Ascending aorta (tissue), 2 donors: Measurements from ENCODE around the gene FAM240B. TPM values are rescaled to one million over a fixed set of nuclear protein-coding genes. Genes with fewer than 3 reads are reported as not detected.

Experiments used
- DNase-seq, 2 donors: peaks; one replicate each; pipeline ENCODE4 v3.0.0-alpha.2; 2019; ENCODE audit warnings: low spot score in 2 of 2
- H3K27ac ChIP-seq, 2 donors: fragments of 200-600 bp; sonication (generic); one replicate each; pipeline ENCODE4 v1.5.1; 2016 to 2017; ENCODE audit warnings: mild to moderate bottlenecking in 1 of 2
- H3K27me3 ChIP-seq: fragments of 200-600 bp; sonication (generic); one replicate; pipeline ENCODE4 v1.5.1; 2017
- H3K36me3 ChIP-seq, 2 donors: fragments of 200-600 bp; sonication (generic); one replicate each; pipeline ENCODE4 v1.5.1; 2016
- H3K4me1 ChIP-seq, 2 donors: fragments of 200-600 bp; sonication (generic); one replicate each; pipeline ENCODE4 v1.5.1; 2016 to 2017; ENCODE audit warnings: mild to moderate bottlenecking in 1 of 2
- H3K4me3 ChIP-seq, 2 donors: fragments of 200-600 bp; sonication (generic); one replicate each; pipeline ENCODE4 v1.5.1; 2016 to 2017; ENCODE audit warnings: mild to moderate bottlenecking in 1 of 2
- H3K9me3 ChIP-seq, 2 donors: fragments of 200-600 bp; sonication (generic); one replicate each; pipeline ENCODE4 v1.5.1; 2016
- intact Hi-C: fragments of 100-400 bp; cut with DNase I; formaldehyde crosslinking; loops from one replicate; pipeline ENCODE4 v1.15.1; 2023
- total RNA-seq: library from RNA; depleted of rRNA; stranded (reverse); fragments of >200 nt; gene quantifications from one replicate; pipeline ENCODE4 v1.1.0, GENCODE V29; 2016
- TF ChIP-seq, protein P1 (sequence below), 3 experiments: fragments of 200-600 bp in 2 of 3; fragments of 450-650 bp in 1 of 3; sonication (generic) in 2 of 3; IDR thresholded peaks; one replicate each; pipeline ENCODE4 v1.5.1; 2016 to 2019; ENCODE audit warnings: antibody characterized with exemption in 3 of 3, mild to moderate bottlenecking in 1 of 3, moderate library complexity in 1 of 3

FAM240B gene
- total RNA-seq, 1 donor from 2014 or later = not detected

DNA sequence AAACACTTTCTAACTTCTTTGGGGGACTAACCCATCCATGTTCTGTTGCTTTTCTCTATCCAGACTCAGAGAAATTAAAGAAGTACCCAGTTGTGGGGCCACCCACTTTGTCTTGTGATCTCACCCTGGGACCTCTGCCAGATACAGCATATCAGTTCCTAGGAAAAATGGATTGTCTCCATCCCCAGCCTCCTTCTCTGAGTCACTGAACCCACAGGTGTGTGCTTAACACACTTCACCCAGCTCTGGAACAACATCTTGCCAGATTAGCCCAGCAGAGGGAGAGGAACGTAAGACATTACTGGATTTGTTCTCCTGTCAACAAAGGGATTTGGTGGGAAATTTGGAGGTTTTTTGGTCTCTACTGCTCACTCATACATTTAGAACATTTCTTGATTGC is 19.2 kb downstream of the FAM240B start:
- intact Hi-C loops = no loop called here
- Histone ChIP-seq H3K36me3 (no peaks in the 10 kb centered on the region), H3K4me1 (no peaks in the 10 kb centered on the region), H3K9me3 (no peaks in the 10 kb centered on the region), H3K27ac (no peak overlapping the region), H3K27me3 (no peaks in the 10 kb centered on the region), H3K4me3 (no peak overlapping the region)
- no peak for DNase-seq
- TF ChIP-seq, protein P1, sequence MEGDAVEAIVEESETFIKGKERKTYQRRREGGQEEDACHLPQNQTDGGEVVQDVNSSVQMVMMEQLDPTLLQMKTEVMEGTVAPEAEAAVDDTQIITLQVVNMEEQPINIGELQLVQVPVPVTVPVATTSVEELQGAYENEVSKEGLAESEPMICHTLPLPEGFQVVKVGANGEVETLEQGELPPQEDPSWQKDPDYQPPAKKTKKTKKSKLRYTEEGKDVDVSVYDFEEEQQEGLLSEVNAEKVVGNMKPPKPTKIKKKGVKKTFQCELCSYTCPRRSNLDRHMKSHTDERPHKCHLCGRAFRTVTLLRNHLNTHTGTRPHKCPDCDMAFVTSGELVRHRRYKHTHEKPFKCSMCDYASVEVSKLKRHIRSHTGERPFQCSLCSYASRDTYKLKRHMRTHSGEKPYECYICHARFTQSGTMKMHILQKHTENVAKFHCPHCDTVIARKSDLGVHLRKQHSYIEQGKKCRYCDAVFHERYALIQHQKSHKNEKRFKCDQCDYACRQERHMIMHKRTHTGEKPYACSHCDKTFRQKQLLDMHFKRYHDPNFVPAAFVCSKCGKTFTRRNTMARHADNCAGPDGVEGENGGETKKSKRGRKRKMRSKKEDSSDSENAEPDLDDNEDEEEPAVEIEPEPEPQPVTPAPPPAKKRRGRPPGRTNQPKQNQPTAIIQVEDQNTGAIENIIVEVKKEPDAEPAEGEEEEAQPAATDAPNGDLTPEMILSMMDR (IDR thresholded peaks at IDR 0.05) = no peak

DNA sequence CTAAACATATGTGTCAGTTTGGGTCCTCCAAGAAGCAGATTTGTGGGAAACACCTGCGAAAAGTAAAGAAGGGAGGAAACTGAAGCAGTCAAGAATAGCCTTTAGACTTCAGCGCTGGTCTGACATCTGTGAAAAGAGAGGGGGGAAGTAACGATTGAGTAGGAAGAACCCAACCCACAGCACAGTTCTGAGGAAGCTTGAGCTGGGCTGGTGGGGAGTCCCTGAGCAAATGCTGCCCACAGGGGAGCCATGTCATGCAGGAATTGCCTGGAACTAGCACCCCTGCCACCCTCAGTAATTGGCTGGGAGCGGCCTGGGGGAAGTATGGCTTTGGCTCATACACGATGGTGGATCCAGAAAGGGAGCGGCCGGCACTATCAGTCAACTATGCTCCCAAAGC is 20.6 kb downstream of the FAM240B start:
- Histone ChIP-seq H3K36me3 (no peaks in the 10 kb centered on the region), H3K4me1 (no peaks in the 10 kb centered on the region), H3K4me3 (no peak overlapping the region), H3K27me3 (no peaks in the 10 kb centered on the region), H3K27ac (no peak overlapping the region), H3K9me3 (no peaks in the 10 kb centered on the region)
- DNase-seq = no peak
- TF ChIP-seq, protein P1 (IDR thresholded peaks at IDR 0.05) = no peak
- intact Hi-C loops = no loop called here

DNA sequence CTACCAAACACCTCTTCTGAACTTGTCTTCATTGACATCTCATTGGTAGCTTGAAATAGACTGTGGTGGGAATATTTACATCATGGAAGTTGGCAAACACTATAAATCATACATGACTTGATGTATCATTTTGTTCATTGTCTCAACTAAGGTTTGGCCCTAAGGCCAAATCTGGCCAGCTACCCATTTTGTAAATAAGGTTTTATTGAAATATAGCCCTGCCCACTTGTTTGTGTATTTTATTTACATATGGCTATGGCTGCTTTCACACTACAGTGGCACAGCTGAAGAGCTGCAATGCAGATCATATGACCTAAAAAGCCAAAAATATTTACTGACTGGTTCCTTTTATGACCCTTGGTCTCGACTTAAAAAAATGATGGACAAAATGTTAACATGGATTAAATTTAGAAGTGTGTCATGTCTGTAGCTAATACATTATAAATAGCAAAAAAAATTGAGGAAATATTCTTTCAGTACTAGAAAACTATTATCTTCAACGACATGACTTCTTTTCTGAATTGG is 22.1 kb downstream of the FAM240B start:
- TF ChIP-seq, protein P1 (IDR thresholded peaks at IDR 0.05) = no peak
- DNase-seq = no peak
- intact Hi-C loops = no loop called here
- no peaks in the 10 kb centered on the region for H3K9me3 ChIP-seq
- H3K27me3 ChIP-seq = no peaks in the 10 kb centered on the region
- no peaks in the 10 kb centered on the region for H3K36me3 ChIP-seq
- H3K4me1 ChIP-seq = no peaks in the 10 kb centered on the region
- H3K4me3 ChIP-seq = no peak overlapping the region
- no peak overlapping the region for H3K27ac ChIP-seq

DNA sequence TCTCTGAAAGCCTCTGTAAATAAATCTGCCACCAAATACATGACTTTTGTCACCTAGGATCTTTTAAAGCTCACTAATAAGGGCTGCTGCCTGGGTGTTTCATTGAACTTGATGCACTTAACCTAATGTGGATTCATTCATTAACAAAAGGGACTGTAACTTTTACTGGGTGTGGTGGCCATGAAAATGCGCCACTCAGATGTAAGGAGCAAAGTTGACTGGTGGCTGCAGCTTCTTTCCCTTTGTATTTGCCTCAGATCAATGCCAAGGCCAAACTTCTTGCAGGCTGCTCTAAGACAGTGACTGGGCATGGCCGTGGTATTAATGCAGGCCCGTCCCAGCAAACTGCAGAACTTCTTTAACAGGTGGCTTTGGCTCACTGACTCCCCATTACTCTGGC is 22.9 kb downstream of the FAM240B start:
- intact Hi-C loops = no loop called here
- TF ChIP-seq, protein P1 (IDR thresholded peaks at IDR 0.05) = no peak

DNA sequence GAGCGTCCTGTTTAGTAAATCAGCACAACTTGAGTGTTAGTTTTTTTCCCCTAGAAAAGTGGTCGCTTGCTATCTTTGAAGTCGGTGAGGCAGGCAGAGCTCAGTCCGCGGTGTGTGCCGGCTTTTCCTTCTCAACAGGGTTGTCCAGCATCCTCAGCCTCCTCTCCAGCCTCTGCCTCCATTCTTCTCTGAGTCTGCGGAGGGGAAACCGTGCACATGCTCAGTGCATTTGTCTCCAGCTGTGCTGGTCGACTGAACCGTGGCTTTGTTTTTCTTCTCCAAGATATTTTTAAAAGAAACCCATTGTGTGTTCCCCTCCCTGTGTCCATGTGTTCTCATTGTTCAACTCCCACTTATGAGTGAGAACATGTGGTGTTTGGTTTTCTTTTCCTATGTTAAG is 25.3 kb downstream of the FAM240B start:
- no peaks in the 10 kb centered on the region for H3K36me3 ChIP-seq
- DNase-seq = no peak
- no peaks in the 10 kb centered on the region for H3K9me3 ChIP-seq
- H3K4me3 ChIP-seq = no peak overlapping the region
- no peaks in the 10 kb centered on the region for H3K4me1 ChIP-seq
- no peak overlapping the region for H3K27ac ChIP-seq
- H3K27me3 ChIP-seq = no peaks in the 10 kb centered on the region
- TF ChIP-seq, protein P1 (IDR thresholded peaks at IDR 0.05) = no peak
- intact Hi-C loops = no loop called here

More for the DNA sequence above, 22.9 kb downstream of the FAM240B start:
- H3K9me3 ChIP-seq = no peaks in the 10 kb centered on the region
- DNase-seq = no peak
- H3K36me3 ChIP-seq = no peaks in the 10 kb centered on the region
- H3K27me3 ChIP-seq = no peaks in the 10 kb centered on the region
- no peak overlapping the region for H3K27ac ChIP-seq
- no peaks in the 10 kb centered on the region for H3K4me1 ChIP-seq
- H3K4me3 ChIP-seq = no peak overlapping the region

DNA sequence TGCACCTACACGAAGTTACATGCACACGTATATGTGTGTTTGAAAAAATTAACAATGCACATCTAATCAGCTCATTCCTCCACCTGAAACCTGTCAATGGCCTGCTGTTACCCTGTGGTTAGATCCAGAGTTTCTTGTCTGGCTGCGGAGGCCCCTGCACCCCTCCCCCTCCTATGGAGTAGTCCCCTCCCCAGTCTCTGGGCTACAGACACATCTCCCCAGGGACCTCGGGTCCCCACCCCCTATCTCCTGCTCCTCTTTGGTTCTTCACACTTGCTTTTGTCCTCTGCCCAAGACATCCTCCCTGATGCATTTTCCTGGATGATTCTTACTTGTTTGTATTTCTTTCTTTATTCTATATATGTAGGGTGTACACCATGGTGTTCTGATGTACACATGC is 27.2 kb downstream of the FAM240B start:
- TF ChIP-seq, protein P1 (IDR thresholded peaks at IDR 0.05) = no peak
- no peaks in the 10 kb centered on the region for H3K4me1 ChIP-seq
- no peaks in the 10 kb centered on the region for H3K9me3 ChIP-seq
- no peak overlapping the region for H3K4me3 ChIP-seq
- no peaks in the 10 kb centered on the region for H3K27me3 ChIP-seq
- DNase-seq = no peak
- H3K27ac ChIP-seq = no peak overlapping the region
- intact Hi-C loops = no loop called here
- H3K36me3 ChIP-seq = no peaks in the 10 kb centered on the region
